SU-DHL-6 (cell line): ENCODE results near the gene ZNF804A.

ENCODE experiments used
- H2AFZ ChIP-seq: fragments of 200-600 bp; sonication (generic); 2 replicates; pipeline ENCODE4 v1.6.1; 2014; ENCODE audit warnings: low read depth, mild to moderate bottlenecking, moderate library complexity, mixed read lengths, antibody characterized with exemption, low read length; ENCODE audit not compliant: severe bottlenecking
- H3F3A ChIP-seq: fragments of 200-600 bp; shearing (Covaris generic); 2 replicates; pipeline ENCODE4 v1.6.0; 2016; ENCODE audit warnings: antibody characterized with exemption, mild to moderate bottlenecking; ENCODE audit not compliant: insufficient read depth
- H3K27ac ChIP-seq: fragments of 200-600 bp; sonication (generic); 2 replicates; pipeline ENCODE4 v1.5.1; 2016; ENCODE audit warnings: low read depth, mild to moderate bottlenecking, low read length, moderate library complexity, mixed read lengths
- H3K27me3 ChIP-seq: fragments of 200-600 bp; sonication (generic), shearing (Covaris generic); 2 replicates; pipeline ENCODE4 v1.6.0; 2014; ENCODE audit warnings: mild to moderate bottlenecking, low read length
- H3K36me3 ChIP-seq: fragments of 200-600 bp; sonication (generic); 2 replicates; pipeline ENCODE4 v1.6.1; 2014; ENCODE audit warnings: mild to moderate bottlenecking, low read length, mixed read lengths
- H3K4me2 ChIP-seq: fragments of 300-600, 200-600 bp; shearing (Covaris generic), sonication (generic); 2 replicates; pipeline ENCODE4 v1.6.0; 2014; ENCODE audit warnings: low read length, low read depth, mild to moderate bottlenecking; ENCODE audit not compliant: poor library complexity, severe bottlenecking
- H3K4me3 ChIP-seq: fragments of 200-600 bp; sonication (generic); 2 replicates; pipeline ENCODE4 v1.5.1; 2014; ENCODE audit warnings: antibody characterized with exemption, low read length, mild to moderate bottlenecking, mixed read lengths; ENCODE audit not compliant: insufficient read depth, poor library complexity, severe bottlenecking
- H3K79me2 ChIP-seq: fragments of 200-600 bp; sonication (generic); 2 replicates; pipeline ENCODE4 v1.6.1; 2014; ENCODE audit warnings: mild to moderate bottlenecking, low read length, moderate library complexity; ENCODE audit not compliant: insufficient read depth
- H3K9ac ChIP-seq: fragments of 200-600 bp; sonication (generic); 2 replicates; pipeline ENCODE4 v1.7.0; 2014; ENCODE audit warnings: mild to moderate bottlenecking, low read length
- H3K9me2 ChIP-seq: fragments of 200-600 bp; sonication (generic); replicated peaks from 2 replicates; pipeline ENCODE4 v1.6.1; 2014; ENCODE audit warnings: low read length; ENCODE audit not compliant: insufficient read depth
- H3K9me3 ChIP-seq: fragments of 200-600 bp; sonication (generic); 2 replicates; pipeline ENCODE4 v1.6.1; 2014; ENCODE audit warnings: low read length, mixed read lengths; ENCODE audit not compliant: insufficient read depth
- H4K20me1 ChIP-seq: fragments of 200-600 bp; sonication (generic); 2 replicates; pipeline ENCODE4 v1.6.1; 2014; ENCODE audit warnings: low read depth, mild to moderate bottlenecking, antibody characterized with exemption, low read length, moderate library complexity, mixed read lengths
- EZH2phosphoT487 ChIP-seq: fragments of 200-600 bp; sonication (generic), shearing (Covaris generic); conservative IDR thresholded peaks from 2 replicates; pipeline ENCODE4 v1.6.1; 2018; ENCODE audit warnings: mild to moderate bottlenecking, antibody characterized with exemption, low read length, moderate library complexity, mixed read lengths
- TF ChIP-seq, protein P1 (sequence below): fragments of 200-600 bp; sonication (generic); IDR thresholded peaks from one replicate; pipeline ENCODE4 v1.5.1; 2017; ENCODE audit warnings: antibody characterized with exemption, mild to moderate bottlenecking, low read length, moderate library complexity; ENCODE audit not compliant: insufficient read depth, poor library complexity, severe bottlenecking

Gene ZNF804A

DNA sequence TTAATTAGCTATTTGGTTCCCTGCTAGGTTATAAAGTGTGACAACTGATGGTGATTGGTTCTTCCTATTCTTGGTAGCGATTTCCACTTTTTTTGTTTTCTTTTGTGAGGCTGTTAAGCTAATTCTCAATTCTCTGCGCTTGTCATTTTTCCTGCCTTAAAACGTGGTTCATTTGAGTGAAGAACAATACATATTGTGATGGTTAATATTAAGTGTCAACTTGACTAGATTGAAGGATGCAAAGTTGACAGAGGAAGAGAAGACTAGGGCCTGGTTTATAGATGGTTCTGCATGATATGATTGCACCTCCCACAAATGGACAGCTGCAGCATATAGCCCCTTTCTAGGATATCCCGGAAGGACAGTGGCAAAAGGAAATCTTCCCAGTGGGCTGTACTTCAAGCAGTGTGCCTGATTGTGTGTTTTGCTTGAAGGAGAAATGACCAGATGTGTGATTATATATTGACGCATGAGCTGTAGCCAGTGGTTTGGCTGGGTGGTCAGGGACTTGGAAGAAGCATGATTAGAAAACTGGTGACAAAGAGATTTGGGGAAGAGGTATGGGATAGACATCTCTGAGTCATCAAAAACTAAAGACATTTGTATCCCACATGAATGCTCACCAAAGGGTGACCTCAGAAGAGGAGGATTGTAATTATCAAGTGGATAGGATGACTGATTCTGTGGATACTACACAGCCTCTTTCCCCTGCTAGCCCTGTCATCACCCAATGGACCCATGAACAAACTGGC is 39.4 kb upstream of the ZNF804A start:
- no peaks in the 10 kb centered on the region for H3K36me3 ChIP-seq
- no peak overlapping the region for H2AFZ ChIP-seq
- H3K79me2 ChIP-seq, result no peaks in the 10 kb centered on the region
- no peaks in the 10 kb centered on the region for H3K9me3 ChIP-seq
- H3K4me2 ChIP-seq, result no peak overlapping the region
- H4K20me1 ChIP-seq, result no peaks in the 10 kb centered on the region
- no peak overlapping the region for H3K27ac ChIP-seq
- no peak overlapping the region for H3K4me3 ChIP-seq
- H3K9ac ChIP-seq, result no peak overlapping the region
- H3K9me2 ChIP-seq, result no peaks in the 10 kb centered on the region
- no peaks in the 10 kb centered on the region for H3F3A ChIP-seq
- TF ChIP-seq, protein P1, sequence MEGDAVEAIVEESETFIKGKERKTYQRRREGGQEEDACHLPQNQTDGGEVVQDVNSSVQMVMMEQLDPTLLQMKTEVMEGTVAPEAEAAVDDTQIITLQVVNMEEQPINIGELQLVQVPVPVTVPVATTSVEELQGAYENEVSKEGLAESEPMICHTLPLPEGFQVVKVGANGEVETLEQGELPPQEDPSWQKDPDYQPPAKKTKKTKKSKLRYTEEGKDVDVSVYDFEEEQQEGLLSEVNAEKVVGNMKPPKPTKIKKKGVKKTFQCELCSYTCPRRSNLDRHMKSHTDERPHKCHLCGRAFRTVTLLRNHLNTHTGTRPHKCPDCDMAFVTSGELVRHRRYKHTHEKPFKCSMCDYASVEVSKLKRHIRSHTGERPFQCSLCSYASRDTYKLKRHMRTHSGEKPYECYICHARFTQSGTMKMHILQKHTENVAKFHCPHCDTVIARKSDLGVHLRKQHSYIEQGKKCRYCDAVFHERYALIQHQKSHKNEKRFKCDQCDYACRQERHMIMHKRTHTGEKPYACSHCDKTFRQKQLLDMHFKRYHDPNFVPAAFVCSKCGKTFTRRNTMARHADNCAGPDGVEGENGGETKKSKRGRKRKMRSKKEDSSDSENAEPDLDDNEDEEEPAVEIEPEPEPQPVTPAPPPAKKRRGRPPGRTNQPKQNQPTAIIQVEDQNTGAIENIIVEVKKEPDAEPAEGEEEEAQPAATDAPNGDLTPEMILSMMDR, result no peak
- no peak for TF ChIP-seq EZH2phosphoT487
- no peaks in the 10 kb centered on the region for H3K27me3 ChIP-seq

DNA sequence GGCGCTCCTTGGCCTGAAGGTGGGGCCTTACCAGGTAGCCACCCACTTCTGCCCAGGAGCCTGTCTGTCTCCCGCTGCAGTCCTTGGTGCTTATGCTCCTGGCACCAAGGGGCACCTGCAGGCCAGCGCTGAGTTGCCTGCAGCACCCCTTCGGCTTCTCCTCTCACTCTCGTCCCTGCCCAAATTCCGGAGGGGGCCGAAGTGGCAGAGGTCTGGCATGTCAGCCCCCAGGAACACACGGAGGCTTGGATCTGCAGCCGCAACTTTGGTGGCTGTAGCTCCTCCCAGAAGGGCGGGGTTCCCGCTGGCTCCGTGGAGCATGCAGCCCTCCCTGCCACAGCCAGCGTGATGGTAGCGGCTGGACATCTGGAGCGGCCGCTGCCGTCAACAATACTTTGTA is 37.7 kb upstream of the ZNF804A start:
- no peaks in the 10 kb centered on the region for H3K36me3 ChIP-seq
- H2AFZ ChIP-seq, result no peak overlapping the region
- no peaks in the 10 kb centered on the region for H3K9me3 ChIP-seq
- H3K79me2 ChIP-seq, result no peaks in the 10 kb centered on the region
- H3K27me3 ChIP-seq, result no peaks in the 10 kb centered on the region
- TF ChIP-seq, protein P1, result no peak
- TF ChIP-seq EZH2phosphoT487, result no peak
- H3K9ac ChIP-seq, result no peak overlapping the region
- no peaks in the 10 kb centered on the region for H3F3A ChIP-seq
- H3K9me2 ChIP-seq, result no peaks in the 10 kb centered on the region
- H3K4me3 ChIP-seq, result no peak overlapping the region
- no peak overlapping the region for H3K27ac ChIP-seq
- H4K20me1 ChIP-seq, result no peaks in the 10 kb centered on the region
- no peak overlapping the region for H3K4me2 ChIP-seq

DNA sequence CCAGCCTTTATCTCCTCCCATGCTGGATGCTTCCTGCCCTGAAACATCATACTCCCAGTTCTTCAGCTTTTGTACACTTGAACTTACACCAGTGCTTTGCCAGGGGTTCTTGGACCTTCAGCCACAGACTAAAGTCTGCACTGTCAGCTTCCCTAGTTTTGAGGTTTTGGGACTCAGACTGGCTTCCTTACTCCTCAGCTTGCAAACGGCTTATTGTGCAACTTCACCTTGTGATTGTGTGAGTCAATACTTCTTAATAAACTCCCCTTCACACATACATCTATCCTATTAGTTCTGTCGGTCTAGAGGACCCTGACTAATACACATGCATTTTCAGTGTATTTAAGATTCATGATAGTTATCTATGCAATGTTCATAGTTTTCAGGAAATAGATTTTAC is 35.8 kb upstream of the ZNF804A start:
- no peak for TF ChIP-seq EZH2phosphoT487
- TF ChIP-seq, protein P1, result no peak

More for the DNA sequence above, 35.8 kb upstream of the ZNF804A start:
- Histone ChIP-seq H3K36me3 (no peaks in the 10 kb centered on the region), H3K9me3 (no peaks in the 10 kb centered on the region), H4K20me1 (no peaks in the 10 kb centered on the region), H3K27ac (no peak overlapping the region), H2AFZ (no peak overlapping the region), H3K9ac (no peak overlapping the region), H3K79me2 (no peaks in the 10 kb centered on the region), H3K4me3 (no peak overlapping the region), H3F3A (no peaks in the 10 kb centered on the region), H3K27me3 (no peaks in the 10 kb centered on the region), H3K9me2 (no peaks in the 10 kb centered on the region), H3K4me2 (no peak overlapping the region)
